ENCODE measurements around the gene PALM2AKAP2.

DNA sequence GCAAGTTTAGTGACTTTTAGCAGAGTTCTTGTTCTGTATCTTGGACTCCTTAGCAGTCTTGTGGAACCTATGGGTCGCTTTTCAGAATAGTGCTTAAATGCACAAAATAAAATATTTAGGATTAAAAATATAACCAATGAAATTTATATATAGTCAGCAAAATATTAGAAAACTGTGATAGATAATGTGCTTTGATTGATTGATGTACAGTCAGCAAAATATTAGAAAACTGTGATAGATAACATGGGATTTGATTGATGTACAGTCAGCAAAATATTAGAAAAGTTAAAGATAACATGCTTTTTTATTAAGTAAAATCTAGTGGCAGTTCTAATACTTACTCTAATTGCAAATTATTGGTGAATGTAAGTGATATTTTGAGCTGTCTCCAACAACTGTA, 16.1 kb downstream of the PALM2AKAP2 start:
- TF ChIP-seq, protein P1, sequence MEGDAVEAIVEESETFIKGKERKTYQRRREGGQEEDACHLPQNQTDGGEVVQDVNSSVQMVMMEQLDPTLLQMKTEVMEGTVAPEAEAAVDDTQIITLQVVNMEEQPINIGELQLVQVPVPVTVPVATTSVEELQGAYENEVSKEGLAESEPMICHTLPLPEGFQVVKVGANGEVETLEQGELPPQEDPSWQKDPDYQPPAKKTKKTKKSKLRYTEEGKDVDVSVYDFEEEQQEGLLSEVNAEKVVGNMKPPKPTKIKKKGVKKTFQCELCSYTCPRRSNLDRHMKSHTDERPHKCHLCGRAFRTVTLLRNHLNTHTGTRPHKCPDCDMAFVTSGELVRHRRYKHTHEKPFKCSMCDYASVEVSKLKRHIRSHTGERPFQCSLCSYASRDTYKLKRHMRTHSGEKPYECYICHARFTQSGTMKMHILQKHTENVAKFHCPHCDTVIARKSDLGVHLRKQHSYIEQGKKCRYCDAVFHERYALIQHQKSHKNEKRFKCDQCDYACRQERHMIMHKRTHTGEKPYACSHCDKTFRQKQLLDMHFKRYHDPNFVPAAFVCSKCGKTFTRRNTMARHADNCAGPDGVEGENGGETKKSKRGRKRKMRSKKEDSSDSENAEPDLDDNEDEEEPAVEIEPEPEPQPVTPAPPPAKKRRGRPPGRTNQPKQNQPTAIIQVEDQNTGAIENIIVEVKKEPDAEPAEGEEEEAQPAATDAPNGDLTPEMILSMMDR (IDR thresholded peaks at IDR 0.05; ENCODE audit: poor library complexity), result no peak
- TF ChIP-seq EZH2phosphoT487 (IDR thresholded peaks at IDR 0.05; ENCODE audit: low read depth, severe bottlenecking, unreplicated experiment), result no peak
